Measurements from ENCODE around the gene RRAS. TPM values are rescaled to one million over a fixed set of nuclear protein-coding genes. Genes with fewer than 3 reads are reported as not detected.

RRAS gene
- polyA plus RNA-seq, 1 of the 3 experiments (the other 2 are of a cell fraction), result 141 TPM

GRCh38 chr19:49666120-49666444 is 26.1 kb upstream of the RRAS start:
- peaks cover 9 to 15% of the 10 kb centered on the region in 2 experiments; a peak in 3 of 4 replicates for H3K4me1 ChIP-seq (ENCODE audit: control insufficient read depth in 1 of 2, insufficient read depth in 2 of 2, low read depth in 1 of 2, low read length in 1 of 2)
- peaks cover 18% of the 10 kb centered on the region for H3F3A ChIP-seq (replicated peaks; ENCODE audit: insufficient read depth)
- H3K9me3 ChIP-seq, result no peaks in the 10 kb centered on the region
- H3K9me2 ChIP-seq, result no peaks in the 10 kb centered on the region
- H3K79me2 ChIP-seq (ENCODE audit: insufficient read depth), result peaks cover 30% of the 10 kb centered on the region
- H3K27me3 ChIP-seq (ENCODE audit: insufficient read depth), result no peaks in the 10 kb centered on the region
- H3K4me2 ChIP-seq, result peak overlapping the region; percentile 97
- 0 out of 2 replicates have a peak overlapping the region, but pooled peaks have one; percentile 52 for H2AFZ ChIP-seq (ENCODE audit: low read depth)
- H3K27ac ChIP-seq (ENCODE audit: low read depth in 2 of 2, low read length in 1 of 2), result peak overlapping the region in 1 of 2 experiments; percentile 96; a peak in 1 of 4 replicates
- POLR2A ChIA-PET, result interaction anchor here (2.2 kb wide), 1 partner anchor 10 kb away, joined by 15 read pairs; the partner anchor contains the start of gene PRMT1
- CTCF ChIA-PET, result interaction anchor here (1.0 to 9.4 kb wide), 4 partner anchors 10 to 24 kb away, joined by 3 to 78 read pairs (median 4); partner anchors contain the start of genes ADM5 and PRMT1
- TF ChIP-seq RXRA (IDR thresholded peaks at IDR 0.05; ENCODE audit: borderline replicate concordance, low read depth), result no peak
- peak; percentile 22; the same call in 1 of the 2 replicates for TF ChIP-seq CTCF (IDR thresholded peaks at IDR 0.05)
- WGBS (ENCODE audit: low lambda C conversion rate), result 2% methylated on average over 9 of the region's 9 CpGs
- peaks cover 5 to 16% of the 10 kb centered on the region in 2 experiments for H3K36me3 ChIP-seq (replicated peaks in 1 of 2; ENCODE audit: control insufficient read depth in 1 of 2, insufficient read depth in 2 of 2, low read length in 1 of 2)
- H3K4me3 ChIP-seq (ENCODE audit: low read depth in 2 of 2, low read length in 1 of 2), result peak overlapping the region; percentile 73 to 97
- H4K20me1 ChIP-seq (ENCODE audit: insufficient read depth), result no peaks in the 10 kb centered on the region
- peak overlapping the region; percentile 90 for H3K9ac ChIP-seq
- no peak for DNase-seq

GRCh38 chr19:49665351-49666119 is 25.6 kb upstream of the RRAS start, which contains the start of the genes BCL2L12 and IRF3:
BCL2L12 (plus strand) TSS chr19:49665933; CDS start chr19:49666693, 760 bp downstream.
IRF3 (minus strand) TSS chr19:49665857; CDS start chr19:49664838, 1,019 bp downstream.
- H3K27ac ChIP-seq (ENCODE audit: low read depth in 2 of 2, low read length in 1 of 2), result peak within 1 kb of the TSS; percentile 76 to 96
- peak; percentile 95 for DNase-seq
- H3K36me3 ChIP-seq (replicated peaks in 1 of 2; ENCODE audit: control insufficient read depth in 1 of 2, insufficient read depth in 2 of 2, low read length in 1 of 2), result peaks cover 5 to 20% of the 10 kb centered on the region in 2 experiments
- no peaks in the 10 kb centered on the region for H3K27me3 ChIP-seq (ENCODE audit: insufficient read depth)
- peak within 1 kb of the TSS; percentile 73 to 97 for H3K4me3 ChIP-seq (ENCODE audit: low read depth in 2 of 2, low read length in 1 of 2)
- CTCF ChIA-PET, result interaction anchor here (0.8 to 9.4 kb wide), 6 partner anchors 10 to 24 kb away, joined by 3 to 78 read pairs (median 4); partner anchors contain the start of genes ADM5, PRMT1 and SCAF1
- no peaks in the 10 kb centered on the region for H4K20me1 ChIP-seq (ENCODE audit: insufficient read depth)
- H3K79me2 ChIP-seq (ENCODE audit: insufficient read depth), result peaks cover 30% of the 10 kb centered on the region
- no peaks in the 10 kb centered on the region for H3K9me3 ChIP-seq
- H3K9me2 ChIP-seq, result no peaks in the 10 kb centered on the region
- H2AFZ ChIP-seq (ENCODE audit: low read depth), result peak within 1 kb of the TSS; percentile 93
- POLR2A ChIA-PET, result interaction anchor here (1.3 to 2.2 kb wide), 4 partner anchors 11 to 72 kb away, joined by 3 to 15 read pairs (median 4); partner anchors contain the start of genes PRMT1 and RRAS
- WGBS (ENCODE audit: low lambda C conversion rate), result under 1% methylated on average over 50 of the region's 50 CpGs
- peak within 1 kb of the TSS; percentile 90 for H3K9ac ChIP-seq
- H3K4me2 ChIP-seq, result peak within 1 kb of the TSS; percentile 97
- H3K4me1 ChIP-seq (ENCODE audit: control insufficient read depth in 1 of 2, insufficient read depth in 2 of 2, low read depth in 1 of 2, low read length in 1 of 2), result peaks cover 9 to 15% of the 10 kb centered on the region in 2 experiments; a peak in 3 of 4 replicates
- peaks cover 20% of the 10 kb centered on the region for H3F3A ChIP-seq (replicated peaks; ENCODE audit: insufficient read depth)
- TF ChIP-seq REST (IDR thresholded peaks at IDR 0.05; ENCODE audit: low read depth, low read length), result no peak
- no peak for TF ChIP-seq FOSL2 (IDR thresholded peaks at IDR 0.05; ENCODE audit: borderline replicate concordance, low read depth)
- no peak for TF ChIP-seq USF2 (IDR thresholded peaks at IDR 0.05; ENCODE audit: borderline replicate concordance, low read depth, low read length)
- peak; percentile 80 for TF ChIP-seq POLR2AphosphoS5 (IDR thresholded peaks at IDR 0.05; ENCODE audit: low read depth, low read length)
- peak; percentile 64 for TF ChIP-seq MXI1 (IDR thresholded peaks at IDR 0.05; ENCODE audit: low read depth, low read length)
- TF ChIP-seq ELF1 (IDR thresholded peaks at IDR 0.05), result peak; percentile 67
- peak; percentile 51 for TF ChIP-seq TAF1 (IDR thresholded peaks at IDR 0.05; ENCODE audit: borderline replicate concordance, low read depth, low read length)
- TF ChIP-seq ZBTB33 (IDR thresholded peaks at IDR 0.05; ENCODE audit: borderline replicate concordance, low read depth), result no peak
- peak; percentile 50 for TF ChIP-seq RCOR1 (IDR thresholded peaks at IDR 0.05; ENCODE audit: low read length)
- TF ChIP-seq CTCF (IDR thresholded peaks at IDR 0.05), result no peak
- TF ChIP-seq NRF1 (IDR thresholded peaks at IDR 0.05; ENCODE audit: low read depth, low read length), result peak; percentile 89

All from SK-N-SH (cell line).